Activated CD8-positive, alpha-beta memory T cell treated with anti-CD3 and anti-CD28 coated beads for 1 hour (primary cell): ENCODE measurements around the gene UBE2I.

Source experiments
- DNase-seq, 2 donors: peaks; one replicate each; pipeline ENCODE4 v3.0.0-alpha.2; 2020; ENCODE audit warnings: low read depth in 1 of 2; ENCODE audit errors: extremely low read depth in 1 of 2

UBE2I gene

DNA sequence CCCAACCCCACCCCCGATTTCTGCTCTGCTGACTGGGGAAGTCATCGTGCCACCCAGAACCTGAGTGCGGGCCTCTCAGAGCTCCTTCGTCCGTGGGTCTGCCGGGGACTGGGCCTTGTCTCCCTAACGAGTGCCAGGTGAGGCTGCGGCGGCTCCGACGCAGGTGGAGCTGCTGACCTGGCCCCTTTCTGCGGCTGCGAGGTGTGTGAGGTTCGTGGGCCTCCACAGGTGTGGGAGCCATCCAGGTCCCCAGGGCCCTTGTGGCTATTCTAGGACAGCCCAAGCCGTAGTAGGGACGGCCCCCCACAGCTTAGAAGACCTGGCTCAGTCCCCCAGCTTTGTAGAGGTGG lies 3.0 kb downstream of the UBE2I start:
- no peak for DNase-seq

DNA sequence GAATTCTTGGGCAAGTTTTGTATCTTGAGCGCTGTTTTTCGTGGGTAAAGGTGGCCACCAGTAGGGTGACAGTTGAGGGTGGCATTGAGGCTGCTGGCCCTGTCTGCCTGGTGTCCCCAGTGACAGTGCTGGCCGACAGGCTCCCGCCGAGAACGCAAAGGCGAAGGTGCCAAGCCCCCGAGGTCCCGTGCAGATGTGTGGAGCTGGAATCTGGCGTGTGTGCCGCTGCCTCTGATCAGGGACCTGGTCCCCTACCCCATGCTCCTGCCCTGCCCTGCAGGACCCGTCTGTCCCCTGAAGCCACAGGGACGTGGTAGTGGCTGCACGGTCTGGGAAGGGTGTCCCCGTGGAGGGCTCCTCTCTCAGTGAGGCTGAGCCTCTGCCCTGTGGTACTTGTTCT lies 3.5 kb downstream of the UBE2I start:
- no peak for DNase-seq

DNA sequence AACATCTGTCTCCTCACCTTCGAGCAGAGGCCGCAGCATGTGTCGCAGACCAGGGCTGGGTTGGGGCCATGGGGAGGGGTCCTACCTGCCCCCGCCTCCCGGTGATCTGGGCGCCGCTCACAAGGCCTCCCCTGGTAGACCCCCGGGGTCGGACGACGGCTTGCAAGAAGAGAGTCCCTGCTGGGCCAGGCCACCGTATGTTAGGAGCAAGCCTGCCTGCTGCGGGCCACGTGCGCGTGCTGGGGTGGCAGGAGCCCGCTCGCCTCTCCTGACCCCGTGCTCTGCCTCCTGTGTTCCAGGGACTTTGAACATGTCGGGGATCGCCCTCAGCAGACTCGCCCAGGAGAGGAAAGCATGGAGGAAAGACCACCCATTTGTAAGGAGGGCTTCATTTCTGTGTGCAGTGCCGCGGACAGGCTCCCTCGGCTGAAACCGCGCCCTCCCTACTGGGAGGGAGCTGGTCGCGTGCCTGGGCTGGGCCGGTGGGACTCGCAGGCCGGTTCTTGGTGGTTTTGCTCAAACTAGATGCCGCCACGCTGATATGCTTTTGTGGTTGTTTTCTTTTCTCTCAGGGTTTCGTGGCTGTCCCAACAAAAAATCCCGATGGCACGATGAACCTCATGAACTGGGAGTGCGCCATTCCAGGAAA lies 4.4 kb downstream of the UBE2I start:
- no peak for DNase-seq

- DNase-seq: no peak
Observed at GRCh38 chr16:1314399-1315068, 5.1 kb downstream of the UBE2I start.

DNA sequence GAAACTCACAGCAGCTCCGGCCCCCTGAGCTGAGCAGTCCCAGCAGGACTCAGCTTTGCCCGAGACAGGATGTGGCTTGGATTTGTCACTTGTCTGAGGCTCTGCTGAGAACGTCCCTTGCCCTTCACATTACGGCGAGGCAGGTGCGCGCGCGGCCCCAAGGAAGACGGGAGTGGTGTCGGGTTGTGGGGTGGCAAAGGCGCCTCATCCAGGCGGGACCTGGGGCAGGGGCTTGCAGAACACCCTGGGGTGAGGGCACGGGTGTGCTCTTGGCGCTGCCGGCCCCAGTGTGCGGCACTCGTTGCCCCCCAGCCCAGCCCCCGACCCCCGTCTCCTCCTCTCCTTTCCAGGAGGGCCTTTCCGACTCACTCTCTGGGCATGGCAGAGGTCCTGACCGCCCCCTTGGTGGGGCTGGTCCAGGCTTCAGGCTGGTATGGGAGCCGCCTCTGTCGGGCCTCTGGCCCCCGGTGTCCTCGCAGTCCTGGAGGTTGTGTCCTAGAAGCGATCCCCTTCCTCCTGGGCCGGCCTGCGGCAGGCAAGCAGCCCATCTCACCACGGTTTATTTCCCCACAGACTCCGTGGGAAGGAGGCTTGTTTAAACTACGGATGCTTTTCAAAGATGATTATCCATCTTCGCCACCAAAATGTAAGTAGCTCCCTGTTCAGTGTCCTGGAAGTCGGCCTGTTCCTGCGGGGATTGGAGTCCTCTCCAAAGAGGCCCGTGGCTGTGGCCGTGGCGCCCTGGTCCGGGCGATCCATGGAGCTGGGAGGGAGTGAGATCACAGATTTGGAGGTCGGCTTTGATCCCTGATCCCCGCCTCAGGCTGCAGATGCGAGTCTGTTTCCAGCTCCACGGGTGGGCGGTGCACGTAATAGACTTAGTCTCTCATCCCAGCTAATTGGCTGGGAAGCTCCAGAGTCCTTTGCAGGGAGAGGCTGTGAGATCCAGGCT lies 5.9 kb downstream of the UBE2I start:
- no peak for DNase-seq

DNA sequence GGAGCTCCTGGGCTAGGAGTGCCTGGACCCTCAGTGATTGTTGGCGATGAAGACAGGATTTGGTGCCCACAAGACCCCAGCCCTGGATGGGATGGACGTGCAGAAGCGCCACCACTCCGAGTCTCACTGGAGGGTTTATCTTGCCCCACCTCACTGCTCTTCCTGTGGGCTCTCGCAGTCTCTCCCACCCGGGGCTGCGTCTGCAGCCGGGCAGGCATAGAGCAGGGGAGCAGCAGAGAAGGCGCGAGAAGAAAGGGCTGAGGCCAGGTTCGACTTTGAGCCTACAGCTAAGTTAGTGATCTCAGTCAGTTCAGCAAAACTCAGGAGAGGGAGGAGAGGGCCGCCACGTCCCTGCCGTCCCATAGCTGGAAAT lies 6.6 kb downstream of the UBE2I start:
- no peak for DNase-seq

DNA sequence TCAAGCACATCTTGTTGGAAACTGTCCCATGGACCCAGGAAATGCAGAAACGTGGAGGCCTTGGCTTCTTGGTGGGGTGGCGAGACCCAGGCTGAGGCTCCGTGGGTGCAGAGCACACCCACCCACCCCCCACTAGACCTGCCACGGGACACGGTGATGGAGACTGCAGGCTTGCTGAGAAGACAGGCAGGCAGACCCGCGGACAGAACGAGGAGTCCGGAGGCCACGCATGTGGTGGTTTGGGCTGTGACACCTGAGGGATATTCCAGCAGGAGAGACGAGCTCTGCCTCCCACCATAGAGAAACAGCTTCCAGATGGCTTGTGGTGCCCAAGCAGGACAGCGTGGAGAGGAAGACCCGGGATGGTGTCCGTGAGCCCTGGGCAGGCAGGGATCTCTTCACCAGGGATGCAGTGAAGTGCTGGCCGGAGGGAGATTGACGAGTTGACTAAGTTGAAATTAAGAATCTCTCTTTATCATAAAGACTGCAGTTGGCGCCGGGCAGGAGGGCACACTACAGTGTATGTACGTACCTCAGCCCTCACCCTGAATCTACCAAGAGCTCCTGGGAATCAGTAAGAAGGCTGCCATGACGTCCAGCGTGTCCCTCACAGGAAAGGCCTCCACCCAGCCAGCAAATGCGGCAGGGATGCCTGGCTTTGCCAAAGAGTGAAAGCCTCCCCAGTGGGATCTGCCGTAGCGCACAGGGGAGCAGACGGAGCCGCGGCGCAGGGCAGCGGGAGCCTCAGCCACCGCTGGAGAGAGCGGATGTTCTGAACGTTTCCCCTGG lies 8.2 kb downstream of the UBE2I start:
- no peak for DNase-seq

DNA sequence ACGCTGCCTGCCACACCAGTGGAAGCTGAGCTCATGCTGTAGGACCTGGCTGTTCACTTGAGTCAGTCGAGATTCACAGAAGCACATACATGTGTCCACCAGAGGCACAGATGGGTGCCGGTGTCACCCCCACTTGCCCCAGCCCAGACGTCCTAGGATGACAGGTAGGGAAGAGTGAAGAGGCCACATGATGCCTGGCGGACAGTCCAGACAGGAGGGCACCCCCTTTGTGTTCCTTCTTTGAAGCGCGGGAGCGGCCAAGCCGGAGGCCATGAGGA lies 8.8 kb downstream of the UBE2I start:
- DNase-seq: no peak

DNA sequence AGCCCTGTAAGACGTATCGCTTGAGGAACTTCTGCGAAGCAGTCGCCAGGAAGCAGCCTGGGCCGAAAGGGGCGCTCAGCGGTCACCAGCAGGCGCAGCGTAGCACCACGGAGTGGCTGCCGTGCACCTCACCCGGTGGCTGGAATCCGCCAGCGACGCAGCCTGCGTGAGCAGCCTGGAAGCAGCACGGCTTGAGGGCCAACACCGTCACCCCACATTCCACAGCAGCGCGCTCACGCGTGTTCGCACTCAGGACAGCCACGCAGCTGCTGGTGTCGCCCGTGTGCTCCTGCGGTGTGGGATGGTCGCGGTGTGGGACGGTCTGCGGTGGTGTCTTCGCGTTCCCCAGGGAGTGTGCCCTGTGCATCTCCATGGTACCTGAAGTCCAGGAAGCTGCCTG lies 9.6 kb downstream of the UBE2I start:
- no peak for DNase-seq

DNA sequence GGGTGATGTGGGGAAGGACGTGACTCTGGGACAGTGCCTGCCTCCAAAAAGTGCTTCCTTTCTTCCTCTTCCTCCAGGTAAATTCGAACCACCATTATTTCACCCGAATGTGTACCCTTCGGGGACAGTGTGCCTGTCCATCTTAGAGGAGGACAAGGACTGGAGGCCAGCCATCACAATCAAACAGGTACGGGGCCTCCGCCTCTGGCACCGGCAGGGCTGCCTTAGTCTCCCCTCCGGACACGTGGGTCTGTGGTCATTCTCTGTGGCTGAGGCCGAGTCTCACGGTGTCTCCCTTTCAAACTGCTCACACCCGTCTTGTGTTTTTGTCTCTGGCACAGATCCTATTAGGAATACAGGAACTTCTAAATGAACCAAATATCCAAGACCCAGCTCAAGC lies 10.7 kb downstream of the UBE2I start:
- no peak for DNase-seq

DNA sequence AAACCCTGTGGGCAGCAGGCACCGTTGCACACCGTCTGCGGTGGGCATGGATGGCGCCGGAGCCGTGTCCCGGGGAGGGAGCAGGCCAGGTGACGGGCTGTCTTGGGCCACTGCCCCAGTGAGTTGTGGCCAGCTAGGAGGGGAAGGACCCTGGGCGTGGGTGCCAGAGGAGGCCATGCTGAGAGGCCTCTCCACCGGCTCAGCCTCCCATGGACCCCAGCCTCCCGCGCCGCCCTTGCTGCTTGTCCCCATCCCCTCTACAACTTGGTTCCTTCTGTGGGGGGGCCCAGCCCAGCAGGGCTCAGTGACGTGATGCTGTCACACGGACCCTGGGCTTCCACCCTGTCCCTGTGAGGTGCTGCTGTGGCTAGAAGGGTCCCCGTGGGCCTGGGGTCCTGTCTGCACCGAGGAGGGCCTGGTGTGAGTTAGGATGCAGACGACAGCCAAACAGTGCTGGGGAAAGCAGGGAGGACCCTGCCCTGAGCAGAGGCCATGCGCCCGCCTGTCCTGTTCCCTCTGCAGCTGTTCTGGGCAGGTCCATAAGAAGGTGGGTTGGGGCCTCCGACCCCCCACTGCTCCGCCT lies 11.3 kb downstream of the UBE2I start:
- DNase-seq: no peak

GRCh38 chr16:1322407-1322806 lies 13.0 kb downstream of the UBE2I start:
- no peak for DNase-seq

DNA sequence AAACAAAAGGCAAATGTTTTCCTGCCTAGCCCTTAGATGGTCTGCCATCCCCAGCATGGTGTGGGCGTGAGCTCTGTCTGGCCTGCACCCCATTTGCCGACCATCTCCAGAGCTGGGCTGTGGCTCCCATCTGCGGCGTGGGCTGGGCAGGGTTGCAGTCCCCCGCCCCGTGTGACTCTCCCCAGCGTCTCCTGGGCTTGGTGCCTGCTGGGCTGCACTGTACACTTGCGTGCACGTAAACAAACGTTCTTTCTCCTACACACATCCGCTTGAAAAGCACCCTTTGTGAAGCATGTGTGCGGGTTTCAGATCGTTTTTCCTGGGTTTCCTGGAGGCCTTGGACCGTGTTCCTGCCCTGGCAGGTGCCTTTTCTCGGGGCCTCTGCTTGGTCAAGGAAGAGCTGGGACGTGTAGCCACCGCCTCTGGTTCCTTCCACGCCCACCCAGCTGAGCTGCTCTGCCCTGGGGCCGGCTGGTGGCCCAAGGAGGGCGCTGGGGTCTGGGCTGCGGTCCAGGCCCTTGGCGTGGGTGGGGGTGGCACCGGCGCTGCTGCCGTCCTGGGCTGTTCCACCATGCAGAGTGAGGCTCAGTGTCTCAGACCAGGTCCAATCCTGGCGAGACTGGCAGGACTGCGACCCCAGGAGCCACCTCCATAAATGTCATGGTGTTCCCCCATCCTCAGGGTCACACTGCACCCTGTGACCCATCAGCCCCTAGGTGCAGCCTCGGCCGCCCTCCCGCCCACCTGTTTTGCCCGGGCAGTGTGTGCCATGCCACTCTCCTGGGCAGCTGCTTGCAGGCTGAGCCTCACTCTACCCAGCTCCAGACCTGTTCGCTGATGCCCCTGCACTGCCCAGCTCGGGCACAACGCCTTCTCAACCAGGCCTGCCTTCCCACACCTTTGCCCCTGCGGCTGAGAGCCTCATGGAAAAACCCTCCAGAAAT lies 14.1 kb downstream of the UBE2I start:
- no peak for DNase-seq

- no peak for DNase-seq
Observed at GRCh38 chr16:1324286-1324826, 14.9 kb downstream of the UBE2I start.

DNA sequence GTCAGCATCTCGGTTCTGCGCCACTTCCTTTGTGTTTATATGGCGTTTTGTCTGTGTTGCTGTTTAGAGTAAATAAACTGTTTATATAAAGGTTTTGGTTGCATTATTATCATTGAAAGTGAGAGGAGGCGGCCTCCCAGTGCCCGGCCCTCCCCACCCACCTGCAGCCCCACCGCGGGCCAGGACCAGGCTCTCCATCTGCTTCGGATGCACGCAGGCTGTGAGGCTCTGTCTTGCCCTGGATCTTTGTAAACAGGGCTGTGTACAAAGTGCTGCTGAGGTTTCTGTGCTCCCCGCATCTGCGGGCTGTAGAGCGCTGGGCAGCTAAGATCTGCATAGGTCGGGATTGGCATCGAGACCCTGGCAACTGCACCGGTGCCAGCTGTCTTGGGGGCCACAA lies 15.8 kb downstream of the UBE2I start:
- DNase-seq: no peak

GRCh38 chr16:1325673-1326371 lies 16.4 kb downstream of the UBE2I start:
- DNase-seq: no peak

DNA sequence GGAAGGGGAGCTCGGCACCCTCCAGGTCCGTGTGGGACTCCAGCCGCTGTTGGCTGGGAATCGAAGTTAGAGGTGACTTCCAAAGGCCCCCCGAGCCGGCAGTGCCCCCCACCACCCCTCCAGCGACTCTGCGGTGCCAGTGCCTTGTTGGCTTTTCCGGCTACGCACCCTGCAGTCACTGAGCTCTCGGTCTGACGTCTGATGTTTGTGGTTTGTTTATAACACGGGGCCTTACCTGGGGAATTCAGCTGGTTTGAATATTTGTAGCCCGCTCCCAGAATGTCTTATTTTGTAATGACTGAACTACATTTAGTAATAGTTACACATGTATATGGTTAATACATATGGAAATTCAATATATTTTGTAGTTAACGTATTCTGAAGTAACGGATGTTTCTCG lies 17.0 kb downstream of the UBE2I start:
- DNase-seq: no peak

DNA sequence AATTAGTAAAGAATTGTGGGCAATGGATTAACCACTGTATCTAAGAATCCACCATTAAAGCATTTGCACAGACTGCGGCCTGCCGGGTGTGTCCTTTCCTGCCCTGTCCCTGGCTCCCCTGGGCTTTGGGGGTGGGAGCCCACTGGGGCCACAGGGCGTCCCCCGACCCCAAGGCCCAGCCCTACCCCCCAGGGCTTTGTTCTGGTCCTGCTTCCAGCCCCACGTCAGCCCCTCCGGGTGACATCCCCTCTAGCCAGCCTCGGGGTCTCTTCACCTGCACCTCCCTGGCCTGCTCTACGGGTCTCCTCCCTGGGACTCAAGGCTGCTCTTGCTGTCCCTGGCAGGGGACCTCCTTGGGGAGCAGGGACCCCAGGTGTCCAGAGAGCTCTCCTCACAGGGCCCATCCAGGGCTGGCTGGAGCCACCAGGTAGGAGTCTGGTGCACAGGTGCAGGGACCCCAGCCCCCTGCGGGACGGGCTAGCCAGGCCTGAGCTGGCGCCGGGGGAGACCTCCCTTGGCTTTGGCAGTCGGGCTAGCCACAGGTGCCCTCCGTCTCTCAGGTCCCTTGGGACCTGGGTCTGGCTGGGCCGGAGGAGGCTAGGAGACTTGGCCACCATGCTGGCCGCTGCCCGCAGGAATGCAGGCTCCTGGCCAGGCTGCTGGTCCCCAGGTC lies 17.6 kb downstream of the UBE2I start:
- no peak for DNase-seq

DNA sequence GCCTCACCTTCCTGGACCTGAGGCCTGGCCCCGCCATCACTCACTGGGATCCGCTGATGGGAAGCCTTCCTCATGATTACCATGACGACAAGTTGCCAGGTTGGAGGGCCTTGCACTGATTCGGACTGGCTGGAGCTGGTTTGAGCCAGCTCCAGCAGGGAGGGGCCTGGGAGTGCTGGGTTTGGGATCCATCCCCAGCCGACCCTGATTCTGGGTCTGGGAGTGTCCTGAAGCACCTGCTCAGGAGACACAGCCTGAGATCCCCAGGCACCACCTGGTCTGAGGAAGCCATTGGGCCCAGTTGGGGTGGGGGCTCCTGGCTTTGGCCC lies 18.1 kb downstream of the UBE2I start:
- no peak for DNase-seq
